Hematopoietic multipotent progenitor cell treated with erythropoietin and hydrocortisone succinate and interleukin-3 and kit ligand, for 6 days (in vitro differentiated cells): ENCODE results near the gene IKBKE.

ENCODE experiments used
- DNase-seq: peaks from one replicate; pipeline ENCODE4 v3.0.0-alpha.2; 2015

IKBKE gene

GRCh38 chr1:206514813-206515387 lies 44.6 kb downstream of the IKBKE start:
- peak; percentile 47 for DNase-seq

DNA sequence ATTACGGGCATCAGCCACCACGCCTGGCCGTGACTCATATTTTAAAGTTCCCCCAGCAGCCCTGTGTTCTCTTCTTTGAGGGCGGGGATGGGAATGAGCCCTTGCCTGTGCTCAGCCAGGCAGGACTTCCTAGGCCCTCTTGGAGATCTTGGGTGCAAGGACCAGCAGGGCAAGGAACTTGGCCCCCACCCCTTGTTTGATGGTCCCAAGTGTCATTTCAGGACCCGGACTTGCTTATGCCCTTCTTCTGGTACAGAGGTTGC lies 46.4 kb downstream of the IKBKE start:
- no peak for DNase-seq

DNA sequence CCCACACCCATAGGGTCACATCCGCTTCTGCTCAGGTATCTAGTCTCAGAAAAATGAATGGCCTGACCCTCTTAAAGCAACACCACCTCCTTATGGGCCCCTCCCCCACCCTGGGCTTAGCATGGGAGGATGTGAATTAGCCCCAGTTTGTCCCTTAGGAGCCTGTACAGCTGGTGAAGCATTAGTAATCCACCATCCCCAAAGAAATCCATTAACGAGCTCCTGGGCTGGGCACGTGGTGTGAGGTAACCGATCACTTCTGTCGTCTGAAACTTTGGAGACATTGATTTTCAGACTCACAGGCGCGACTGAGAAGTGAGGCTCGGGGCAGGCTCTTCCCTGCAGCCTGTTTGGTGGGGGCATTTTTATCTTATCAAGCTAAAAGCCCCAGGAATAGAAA lies 47.5 kb downstream of the IKBKE start:
- DNase-seq: no peak

GRCh38 chr1:206518206-206518605 lies 47.9 kb downstream of the IKBKE start:
- no peak for DNase-seq

- no peak for DNase-seq
Observed at GRCh38 chr1:206518743-206519142, 48.5 kb downstream of the IKBKE start.

DNA sequence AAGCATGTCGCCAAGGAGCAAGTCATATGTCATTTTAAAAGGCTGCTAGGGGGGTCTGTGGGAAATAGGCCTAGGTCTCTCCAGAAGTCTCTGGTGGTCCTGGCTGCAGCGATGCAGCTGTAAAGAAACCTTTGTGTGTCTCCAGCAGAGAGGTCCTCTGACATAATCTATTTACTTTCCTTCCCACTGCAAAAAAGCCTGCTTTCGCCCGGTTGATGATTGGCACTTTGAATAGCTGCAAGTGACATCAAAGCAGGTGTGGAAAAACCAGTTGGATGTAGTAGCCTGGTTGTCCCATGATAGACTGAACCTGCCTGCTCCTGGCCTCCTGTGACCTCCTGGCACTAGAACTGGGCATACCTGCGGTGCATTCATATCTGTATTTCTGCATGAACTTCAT lies 50.9 kb downstream of the IKBKE start:
- no peak for DNase-seq

DNA sequence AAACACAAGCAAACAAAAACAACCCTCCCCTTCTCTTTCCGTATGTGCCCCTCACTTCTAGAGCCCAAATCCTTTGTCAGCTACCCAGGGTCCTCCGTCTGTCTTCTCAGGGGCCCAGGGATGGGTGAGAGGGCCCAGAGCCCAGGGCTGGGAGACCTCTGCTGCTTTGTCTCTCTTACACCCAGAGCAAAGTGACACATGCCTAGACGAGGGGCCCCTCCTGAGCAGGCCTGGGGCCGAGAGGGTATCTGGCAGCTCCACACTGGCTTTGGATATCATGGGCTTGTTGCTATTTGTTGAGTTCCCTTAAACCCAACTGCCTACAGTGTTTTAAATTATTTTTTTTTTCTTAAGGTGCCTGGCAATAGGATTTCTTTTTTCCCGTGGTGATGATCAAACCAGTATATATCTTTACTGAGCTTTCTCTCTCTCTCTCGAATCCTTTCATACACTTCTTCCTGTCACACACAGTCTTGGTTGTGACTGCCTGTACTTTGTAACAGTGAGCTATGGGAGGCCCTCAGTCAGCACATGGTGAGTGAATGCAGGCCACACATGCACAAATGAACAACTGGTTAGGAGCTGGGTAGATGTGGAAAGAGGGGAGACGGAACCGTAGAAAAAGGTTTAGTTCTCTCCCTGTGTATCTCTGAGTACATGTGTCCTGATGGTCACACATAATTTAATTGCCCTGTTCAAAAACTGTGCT lies 51.6 kb downstream of the IKBKE start:
- DNase-seq: no peak

GRCh38 chr1:206524739-206525364 lies 54.6 kb downstream of the IKBKE start:
- DNase-seq: peak; percentile 42

DNA sequence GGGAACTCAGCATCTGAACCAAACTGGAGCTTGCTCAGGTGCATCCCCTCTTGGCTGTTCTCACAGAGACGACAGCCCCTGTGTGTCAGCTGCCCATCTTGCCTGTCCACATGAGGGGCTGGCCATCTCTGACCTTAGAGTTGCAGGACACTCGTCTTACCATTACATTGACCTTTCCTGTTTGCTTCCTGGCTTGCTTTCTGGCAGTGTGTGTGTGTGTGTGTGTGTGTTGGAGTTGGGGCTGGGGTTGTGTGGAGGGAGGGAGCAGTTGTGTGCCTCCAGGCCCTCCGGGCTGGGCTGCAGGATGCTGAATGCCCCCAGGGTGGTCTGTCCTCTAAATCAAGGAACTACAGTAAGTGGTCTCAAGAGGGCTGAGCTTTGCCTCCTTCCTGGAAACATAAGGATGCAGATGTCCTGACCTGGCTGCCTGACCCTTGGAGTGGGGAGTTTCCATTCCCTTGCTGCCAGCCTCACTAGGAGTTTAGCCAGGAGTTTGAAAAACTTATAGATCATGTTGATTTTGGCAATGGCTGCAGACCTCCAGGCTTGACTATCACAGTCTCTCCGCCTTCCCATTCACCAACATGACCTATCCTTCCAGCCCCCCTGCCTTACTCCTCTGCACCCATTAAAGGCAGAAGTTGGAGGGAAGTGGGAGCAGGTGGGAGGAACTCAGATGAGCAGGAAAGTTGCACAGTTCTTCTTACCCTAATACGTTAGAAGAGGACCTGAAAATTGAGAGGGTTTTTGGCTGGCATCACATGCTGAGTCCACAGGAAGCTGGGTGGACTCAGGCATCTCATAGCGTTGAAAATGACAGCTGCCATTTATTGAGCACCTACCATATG lies 56.0 kb downstream of the IKBKE start:
- no peak for DNase-seq

GRCh38 chr1:206529425-206529824 lies 59.1 kb downstream of the IKBKE start:
- no peak for DNase-seq

DNA sequence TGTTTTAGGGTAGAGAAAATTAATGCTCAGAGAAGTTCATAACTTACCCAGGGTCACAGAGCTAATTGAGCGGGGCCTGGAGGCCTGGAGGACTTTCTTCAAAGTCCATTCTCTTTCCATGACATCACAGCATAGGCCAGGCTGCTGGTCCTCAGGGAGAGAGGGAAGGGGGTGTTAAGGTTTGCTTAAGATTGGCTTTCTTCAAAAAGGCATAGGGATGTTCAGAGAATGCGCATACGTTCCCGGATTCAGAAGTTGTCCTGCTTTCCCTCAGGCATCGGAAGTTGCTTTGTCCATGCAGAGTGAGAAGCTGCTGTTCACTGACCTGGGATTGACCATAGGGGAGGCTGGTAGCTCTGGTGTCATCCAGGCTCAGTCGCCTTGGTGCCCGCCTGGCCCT lies 62.1 kb downstream of the IKBKE start:
- DNase-seq: no peak

- DNase-seq: no peak
Observed at GRCh38 chr1:206534552-206534951, 64.3 kb downstream of the IKBKE start.

GRCh38 chr1:206535853-206536188 lies 65.5 kb downstream of the IKBKE start:
- DNase-seq: no peak

DNA sequence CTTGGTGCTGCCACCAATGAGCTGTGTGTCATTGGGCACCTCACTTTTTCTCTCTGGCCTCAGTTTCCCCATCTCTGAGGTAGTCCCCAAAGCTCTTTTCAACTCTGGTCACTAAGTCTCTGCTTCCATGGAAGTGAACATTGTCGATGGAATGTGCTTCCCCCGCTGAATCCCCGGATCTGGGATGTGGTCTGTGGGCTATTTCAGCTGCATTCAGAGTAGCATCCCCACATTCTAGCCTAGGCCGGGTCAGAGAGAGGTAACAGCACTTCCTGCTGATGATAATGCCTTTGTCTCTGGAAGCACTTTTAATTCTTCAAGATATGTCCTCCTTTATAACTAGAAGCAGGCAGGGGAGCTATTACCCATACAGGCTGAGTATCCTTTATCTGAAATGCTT lies 66.9 kb downstream of the IKBKE start:
- DNase-seq: no peak

- DNase-seq: no peak
Observed at GRCh38 chr1:206538086-206538770, 68.0 kb downstream of the IKBKE start.

DNA sequence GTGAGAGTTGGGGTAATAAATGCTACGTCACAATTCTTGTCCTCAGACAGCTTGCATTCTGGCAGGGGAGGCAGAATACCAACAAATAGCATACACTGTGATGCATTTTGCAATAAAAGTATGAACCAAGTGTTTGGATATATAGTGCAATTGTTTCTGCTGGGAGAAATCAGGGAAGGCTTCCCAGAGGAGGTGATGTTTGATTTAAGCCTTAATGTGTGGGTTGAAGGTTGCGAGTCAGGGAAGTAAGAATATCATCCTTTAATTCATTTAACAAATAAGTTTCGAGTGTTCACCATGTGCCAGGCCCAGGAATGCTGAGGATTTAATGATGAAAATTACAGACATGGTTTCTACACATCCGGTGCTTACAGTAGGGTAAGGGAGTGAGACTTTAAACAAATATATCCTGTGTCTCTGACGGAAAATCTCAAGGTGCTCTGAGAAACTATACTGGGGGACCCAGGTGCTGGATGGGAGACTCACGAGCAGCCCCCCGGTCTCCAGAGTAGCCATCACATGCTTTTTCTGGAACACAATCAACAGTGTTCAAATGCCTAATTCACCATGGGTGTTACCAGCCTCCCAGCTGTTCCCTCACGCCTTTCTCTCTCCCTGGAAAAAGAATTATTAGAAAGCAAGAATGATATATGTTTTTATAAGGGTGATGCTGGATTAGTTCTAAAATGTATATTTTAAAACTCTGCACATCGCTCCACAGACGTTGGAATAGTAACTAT lies 68.8 kb downstream of the IKBKE start:
- no peak for DNase-seq

- no peak for DNase-seq
Observed at GRCh38 chr1:206540044-206540780, 69.9 kb downstream of the IKBKE start.

- DNase-seq: no peak
Observed at GRCh38 chr1:206541236-206541833, 71.1 kb downstream of the IKBKE start.

DNA sequence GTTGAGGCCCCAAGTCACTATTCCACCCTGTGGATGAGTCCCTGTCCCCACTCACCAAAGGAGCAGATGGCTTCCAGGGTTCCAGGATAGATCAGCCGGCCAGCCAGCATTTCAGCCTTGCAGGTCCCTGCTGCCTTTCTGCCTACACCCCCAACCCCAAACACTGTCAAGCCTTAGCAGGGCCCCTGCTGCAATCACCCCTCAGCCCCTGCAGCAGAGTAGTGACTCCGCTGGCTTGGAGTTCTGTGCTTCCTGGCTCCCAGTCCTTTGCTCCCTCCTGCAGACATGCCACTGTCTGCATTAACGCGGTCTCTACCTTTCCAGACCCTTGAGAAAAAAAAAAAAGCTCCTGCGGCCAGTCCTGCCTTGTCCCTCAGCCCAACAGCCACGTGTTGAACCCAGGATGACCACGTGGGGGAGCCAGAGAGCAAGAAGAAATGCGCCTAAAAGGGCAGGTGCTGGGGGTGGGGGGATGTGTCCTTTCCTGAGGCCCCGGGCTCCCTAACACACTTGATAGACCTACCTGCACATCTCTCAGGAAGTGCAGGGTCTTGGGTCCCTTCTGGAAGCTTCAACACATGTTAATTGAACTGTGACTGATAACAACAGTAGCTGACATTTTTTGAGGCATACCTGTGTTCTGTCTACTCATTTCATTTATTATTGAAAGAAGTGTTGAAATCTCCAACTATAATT lies 74.4 kb downstream of the IKBKE start:
- peak; percentile 78 for DNase-seq

DNA sequence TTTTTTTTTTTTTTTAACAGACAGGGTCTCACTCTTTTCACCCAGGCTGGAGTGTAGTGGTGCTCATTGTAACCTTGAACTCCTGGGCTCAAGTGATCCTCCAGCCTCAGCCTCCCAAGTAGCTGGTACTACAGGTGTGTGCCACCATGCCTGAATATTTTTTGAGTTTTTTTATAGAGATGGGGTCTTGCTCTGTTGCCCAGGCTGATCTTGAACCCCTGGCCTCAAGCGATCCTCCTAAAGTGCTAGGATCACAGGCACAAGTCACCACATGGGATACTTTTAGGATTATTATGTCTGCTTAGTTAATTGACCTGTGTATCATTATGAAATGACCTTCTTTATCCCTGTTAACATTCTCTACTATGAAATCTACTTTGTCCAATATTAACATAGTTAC lies 75.1 kb downstream of the IKBKE start:
- no peak for DNase-seq
